SK-N-SH treated with all-trans-retinoic acid at 6 μM for 48 hours (cell line): ENCODE results near the gene PDE1A.

Experiments
- ATAC-seq: fragments of 200-7000 bp; cut with Tn5 transposase; 3 replicates; pipeline ENCODE4 v1.9.1; 2020; ENCODE audit warnings: mild to moderate bottlenecking, moderate library complexity
- ARNTL ChIP-seq: fragments of 450-650 bp; formaldehyde crosslinking; IDR thresholded peaks from 2 replicates; pipeline ENCODE4 v1.5.0; 2020; ENCODE audit warnings: low read depth, mild to moderate bottlenecking, moderate library complexity, borderline replicate concordance
- BACH2 ChIP-seq: fragments of 250-450 bp; sonication (Bioruptor Pico); IDR thresholded peaks from 2 replicates; pipeline ENCODE4 v1.9.0; 2021; ENCODE audit warnings: mild to moderate bottlenecking, borderline replicate concordance
- ESRRG ChIP-seq: fragments of 250-450 bp; sonication (Bioruptor Pico); IDR thresholded peaks from 2 replicates; pipeline ENCODE4 v1.6.1; 2021; ENCODE audit warnings: mild to moderate bottlenecking
- GLIS3 ChIP-seq: fragments of 250-450 bp; sonication (Bioruptor Pico); IDR thresholded peaks from 2 replicates; pipeline ENCODE4 v1.5.0; 2020; ENCODE audit warnings: mild to moderate bottlenecking, moderate library complexity
- ISL1 ChIP-seq: fragments of 250-450 bp; sonication (Bioruptor Pico); IDR thresholded peaks from 2 replicates; pipeline ENCODE4 v2.1.2; 2022; ENCODE audit warnings: mild to moderate bottlenecking, moderate library complexity
- OSR1 ChIP-seq: fragments of 250-450 bp; sonication (Bioruptor Pico); IDR thresholded peaks from 2 replicates; pipeline ENCODE4 v1.8.0; 2022; ENCODE audit warnings: moderate library complexity, mild to moderate bottlenecking, inconsistent platforms
- PPARA ChIP-seq: fragments of 250-450 bp; sonication (Bioruptor Pico); IDR thresholded peaks from 2 replicates; pipeline ENCODE4 v1.5.0; 2020; ENCODE audit warnings: mild to moderate bottlenecking, borderline replicate concordance
- RARB ChIP-seq: fragments of 250-450 bp; sonication (Bioruptor Pico); IDR thresholded peaks from 2 replicates; pipeline ENCODE4 v1.8.0; 2021; ENCODE audit warnings: mild to moderate bottlenecking, moderate library complexity
- SNAI2 ChIP-seq: fragments of 250-450 bp; sonication (Bioruptor Pico); IDR thresholded peaks from 2 replicates; pipeline ENCODE4 v1.5.0; 2020; ENCODE audit warnings: mild to moderate bottlenecking, moderate library complexity
- TOX ChIP-seq: fragments of 250-450 bp; sonication (Bioruptor Pico); IDR thresholded peaks from 2 replicates; pipeline ENCODE4 v1.8.0; 2021; ENCODE audit warnings: mild to moderate bottlenecking, moderate library complexity, borderline replicate concordance
- ZC3H10 ChIP-seq: fragments of 250-450 bp; sonication (Bioruptor Pico); IDR thresholded peaks from 2 replicates; pipeline ENCODE4 v1.5.1; 2021; ENCODE audit warnings: mild to moderate bottlenecking, moderate library complexity
- ZFP3 ChIP-seq: fragments of 250-450 bp; sonication (Bioruptor Pico); IDR thresholded peaks from 2 replicates; pipeline ENCODE4 v1.5.0; 2020; ENCODE audit warnings: mild to moderate bottlenecking, moderate library complexity
- ZFP30 ChIP-seq: fragments of 450-650 bp; formaldehyde crosslinking; IDR thresholded peaks from 2 replicates; pipeline ENCODE4 v1.5.0; 2022; ENCODE audit warnings: mild to moderate bottlenecking, moderate library complexity
- ZNF565 ChIP-seq: fragments of 450-650 bp; formaldehyde crosslinking; conservative IDR thresholded peaks from 2 replicates; pipeline ENCODE4 v1.5.0; 2020; ENCODE audit warnings: low read depth, mild to moderate bottlenecking, moderate library complexity
- ZNF8 ChIP-seq: fragments of 450-650 bp; formaldehyde crosslinking; IDR thresholded peaks from 2 replicates; pipeline ENCODE4 v1.5.0; 2020; ENCODE audit warnings: mild to moderate bottlenecking, moderate library complexity
- TF ChIP-seq, protein P1 (sequence below): fragments of 250-450 bp; sonication (Bioruptor Pico); IDR thresholded peaks from 2 replicates; pipeline ENCODE4 v1.5.0; 2020; ENCODE audit warnings: mild to moderate bottlenecking, moderate library complexity
- TF ChIP-seq, protein P2 (sequence below): fragments of 250-450 bp; sonication (Bioruptor Pico); IDR thresholded peaks from 2 replicates; pipeline ENCODE4 v1.8.0; 2020; ENCODE audit warnings: mild to moderate bottlenecking, moderate library complexity, borderline replicate concordance
- TF ChIP-seq, protein P3 (sequence below): fragments of 250-450 bp; sonication (Bioruptor Pico); IDR thresholded peaks from 2 replicates; pipeline ENCODE4 v1.5.1; 2020; ENCODE audit warnings: low read depth, mild to moderate bottlenecking, moderate library complexity
- TF ChIP-seq, protein P4 (sequence below): fragments of 250-450 bp; sonication (Bioruptor Pico); IDR thresholded peaks from 2 replicates; pipeline ENCODE4 v1.8.0; 2021; ENCODE audit warnings: low read depth, mild to moderate bottlenecking, moderate library complexity, borderline replicate concordance

PDE1A gene

DNA sequence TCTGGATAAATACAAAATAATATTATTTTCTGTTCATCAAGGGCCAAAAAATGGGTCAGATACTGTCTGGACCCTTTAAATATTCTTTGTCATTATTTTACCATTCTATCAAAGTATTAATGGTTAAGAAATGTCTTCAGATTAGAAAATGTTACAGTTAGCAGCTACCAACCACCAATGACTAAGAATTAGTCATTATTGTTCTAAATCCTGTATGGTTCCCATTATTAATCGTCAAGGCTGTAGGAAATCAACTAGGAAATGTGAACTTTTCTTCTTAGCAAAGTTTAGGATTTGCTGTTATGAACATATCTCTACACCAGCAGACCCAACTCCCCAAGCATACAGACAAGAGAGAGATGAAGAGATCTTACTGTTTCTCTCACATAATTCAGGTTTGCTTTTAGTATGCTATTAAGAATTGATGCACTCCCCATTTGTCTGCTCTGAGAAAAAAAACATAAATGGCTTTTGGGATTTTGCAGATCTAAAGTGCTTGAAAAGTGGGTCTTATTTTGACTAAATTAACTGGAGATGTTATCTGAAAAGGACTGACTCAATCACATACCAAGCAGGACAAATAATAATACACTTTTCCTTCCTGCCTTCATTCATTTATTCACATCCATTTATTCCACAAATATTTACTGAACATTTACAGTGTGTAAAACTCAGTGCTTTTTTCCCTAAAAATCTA lies 293.5 kb downstream of the PDE1A start:
- TF ChIP-seq ISL1 (CRISPR knock-in tag): peak; percentile 65
- TF ChIP-seq ESRRG: no peak
- peak; percentile 50 for ATAC-seq

DNA sequence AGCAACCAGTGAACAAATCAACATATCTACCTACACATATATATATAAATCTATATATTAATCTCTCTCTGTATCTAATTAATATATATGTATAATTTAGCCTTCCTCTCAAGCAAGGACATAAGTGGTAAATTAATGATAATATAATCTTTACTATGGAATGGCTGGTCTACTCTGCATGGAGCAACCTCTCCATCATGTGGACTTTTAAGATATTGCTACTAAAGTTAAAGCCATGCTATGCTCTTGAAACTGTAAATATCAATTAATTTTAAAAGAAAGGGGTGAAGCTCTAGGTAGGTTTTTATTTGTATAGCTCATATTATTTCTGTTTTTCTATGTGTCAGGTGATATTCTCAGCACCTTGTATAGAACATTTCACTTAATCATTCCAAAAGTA lies 294.2 kb downstream of the PDE1A start:
- ATAC-seq: peak; percentile 67

DNA sequence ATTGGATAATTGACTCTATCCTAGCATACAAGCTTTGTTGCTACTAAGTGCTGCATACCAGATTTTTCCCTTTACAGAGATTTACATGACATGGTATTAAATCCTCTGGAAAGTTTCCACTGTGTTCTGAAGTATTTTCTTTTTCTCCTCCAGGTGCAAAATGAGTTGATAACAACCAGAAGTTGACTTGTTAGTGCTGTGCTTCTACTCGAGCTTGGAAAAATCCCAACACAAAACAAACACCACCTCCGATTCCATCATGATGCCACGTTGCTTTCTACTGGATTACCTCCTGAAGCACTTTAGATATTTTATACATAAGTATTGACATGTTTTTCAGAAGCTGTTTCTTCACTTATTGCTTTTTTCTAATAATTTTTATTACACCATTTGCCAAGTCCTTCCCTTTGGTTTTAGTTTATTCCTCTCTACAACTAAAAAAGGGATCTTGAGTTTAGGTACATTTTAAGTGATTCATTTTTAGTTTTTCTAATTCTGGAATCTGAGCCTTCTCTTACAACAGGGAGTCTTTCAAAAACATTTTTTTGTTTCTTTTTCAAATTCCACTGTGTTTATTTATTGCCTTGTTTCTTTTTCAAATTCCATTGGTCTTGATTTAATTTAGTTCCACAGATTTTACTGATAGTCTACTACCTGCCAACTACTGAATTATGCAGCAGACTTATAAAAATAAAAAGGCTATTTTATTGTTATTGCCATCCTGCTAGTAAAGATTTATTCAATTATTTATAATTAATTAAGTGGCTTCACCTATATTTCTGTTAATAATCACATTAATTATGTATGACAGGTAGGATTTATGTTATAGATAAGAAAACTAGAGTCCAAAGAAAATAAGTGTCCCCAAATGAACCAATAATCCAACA lies 297.8 kb downstream of the PDE1A start:
- TF ChIP-seq OSR1 (CRISPR knock-in tag): no peak
- TF ChIP-seq ISL1 (CRISPR knock-in tag): peak; percentile 91
- no peak for TF ChIP-seq ARNTL (CRISPR knock-in tag)
- no peak for TF ChIP-seq ZNF8 (CRISPR knock-in tag)
- no peak for TF ChIP-seq ZFP3 (CRISPR knock-in tag)
- TF ChIP-seq, protein P1, sequence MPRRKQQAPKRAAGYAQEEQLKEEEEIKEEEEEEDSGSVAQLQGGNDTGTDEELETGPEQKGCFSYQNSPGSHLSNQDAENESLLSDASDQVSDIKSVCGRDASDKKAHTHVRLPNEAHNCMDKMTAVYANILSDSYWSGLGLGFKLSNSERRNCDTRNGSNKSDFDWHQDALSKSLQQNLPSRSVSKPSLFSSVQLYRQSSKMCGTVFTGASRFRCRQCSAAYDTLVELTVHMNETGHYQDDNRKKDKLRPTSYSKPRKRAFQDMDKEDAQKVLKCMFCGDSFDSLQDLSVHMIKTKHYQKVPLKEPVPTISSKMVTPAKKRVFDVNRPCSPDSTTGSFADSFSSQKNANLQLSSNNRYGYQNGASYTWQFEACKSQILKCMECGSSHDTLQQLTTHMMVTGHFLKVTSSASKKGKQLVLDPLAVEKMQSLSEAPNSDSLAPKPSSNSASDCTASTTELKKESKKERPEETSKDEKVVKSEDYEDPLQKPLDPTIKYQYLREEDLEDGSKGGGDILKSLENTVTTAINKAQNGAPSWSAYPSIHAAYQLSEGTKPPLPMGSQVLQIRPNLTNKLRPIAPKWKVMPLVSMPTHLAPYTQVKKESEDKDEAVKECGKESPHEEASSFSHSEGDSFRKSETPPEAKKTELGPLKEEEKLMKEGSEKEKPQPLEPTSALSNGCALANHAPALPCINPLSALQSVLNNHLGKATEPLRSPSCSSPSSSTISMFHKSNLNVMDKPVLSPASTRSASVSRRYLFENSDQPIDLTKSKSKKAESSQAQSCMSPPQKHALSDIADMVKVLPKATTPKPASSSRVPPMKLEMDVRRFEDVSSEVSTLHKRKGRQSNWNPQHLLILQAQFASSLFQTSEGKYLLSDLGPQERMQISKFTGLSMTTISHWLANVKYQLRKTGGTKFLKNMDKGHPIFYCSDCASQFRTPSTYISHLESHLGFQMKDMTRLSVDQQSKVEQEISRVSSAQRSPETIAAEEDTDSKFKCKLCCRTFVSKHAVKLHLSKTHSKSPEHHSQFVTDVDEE (CRISPR knock-in tag): no peak
- TF ChIP-seq, protein P2, sequence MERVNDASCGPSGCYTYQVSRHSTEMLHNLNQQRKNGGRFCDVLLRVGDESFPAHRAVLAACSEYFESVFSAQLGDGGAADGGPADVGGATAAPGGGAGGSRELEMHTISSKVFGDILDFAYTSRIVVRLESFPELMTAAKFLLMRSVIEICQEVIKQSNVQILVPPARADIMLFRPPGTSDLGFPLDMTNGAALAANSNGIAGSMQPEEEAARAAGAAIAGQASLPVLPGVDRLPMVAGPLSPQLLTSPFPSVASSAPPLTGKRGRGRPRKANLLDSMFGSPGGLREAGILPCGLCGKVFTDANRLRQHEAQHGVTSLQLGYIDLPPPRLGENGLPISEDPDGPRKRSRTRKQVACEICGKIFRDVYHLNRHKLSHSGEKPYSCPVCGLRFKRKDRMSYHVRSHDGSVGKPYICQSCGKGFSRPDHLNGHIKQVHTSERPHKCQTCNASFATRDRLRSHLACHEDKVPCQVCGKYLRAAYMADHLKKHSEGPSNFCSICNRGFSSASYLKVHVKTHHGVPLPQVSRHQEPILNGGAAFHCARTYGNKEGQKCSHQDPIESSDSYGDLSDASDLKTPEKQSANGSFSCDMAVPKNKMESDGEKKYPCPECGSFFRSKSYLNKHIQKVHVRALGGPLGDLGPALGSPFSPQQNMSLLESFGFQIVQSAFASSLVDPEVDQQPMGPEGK (CRISPR knock-in tag): no peak
- TF ChIP-seq PPARA (CRISPR knock-in tag): no peak
- 0 out of 2 replicates have a peak, but pooled peaks have one; percentile 24 for TF ChIP-seq TOX (CRISPR knock-in tag)
- TF ChIP-seq SNAI2: no peak
- TF ChIP-seq GLIS3 (CRISPR knock-in tag): no peak
- no peak for TF ChIP-seq ZFP30 (CRISPR knock-in tag)
- no peak for TF ChIP-seq RARB (CRISPR knock-in tag)
- TF ChIP-seq, protein P3, sequence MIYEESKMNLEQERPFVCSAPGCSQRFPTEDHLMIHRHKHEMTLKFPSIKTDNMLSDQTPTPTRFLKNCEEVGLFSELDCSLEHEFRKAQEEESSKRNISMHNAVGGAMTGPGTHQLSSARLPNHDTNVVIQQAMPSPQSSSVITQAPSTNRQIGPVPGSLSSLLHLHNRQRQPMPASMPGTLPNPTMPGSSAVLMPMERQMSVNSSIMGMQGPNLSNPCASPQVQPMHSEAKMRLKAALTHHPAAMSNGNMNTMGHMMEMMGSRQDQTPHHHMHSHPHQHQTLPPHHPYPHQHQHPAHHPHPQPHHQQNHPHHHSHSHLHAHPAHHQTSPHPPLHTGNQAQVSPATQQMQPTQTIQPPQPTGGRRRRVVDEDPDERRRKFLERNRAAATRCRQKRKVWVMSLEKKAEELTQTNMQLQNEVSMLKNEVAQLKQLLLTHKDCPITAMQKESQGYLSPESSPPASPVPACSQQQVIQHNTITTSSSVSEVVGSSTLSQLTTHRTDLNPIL: no peak
- TF ChIP-seq ZC3H10 (CRISPR knock-in tag): 0 out of 2 replicates have a peak, but pooled peaks have one; percentile 43
- TF ChIP-seq BACH2 (CRISPR knock-in tag): no peak
- TF ChIP-seq, all 23 proteins: peak for 3
- peak; percentile 68 for ATAC-seq

More for the DNA sequence above, 294.2 kb downstream of the PDE1A start:
- no peak for TF ChIP-seq OSR1 (CRISPR knock-in tag)
- TF ChIP-seq ZNF565 (CRISPR knock-in tag): no peak
- TF ChIP-seq PPARA (CRISPR knock-in tag): no peak
- TF ChIP-seq, protein P4, sequence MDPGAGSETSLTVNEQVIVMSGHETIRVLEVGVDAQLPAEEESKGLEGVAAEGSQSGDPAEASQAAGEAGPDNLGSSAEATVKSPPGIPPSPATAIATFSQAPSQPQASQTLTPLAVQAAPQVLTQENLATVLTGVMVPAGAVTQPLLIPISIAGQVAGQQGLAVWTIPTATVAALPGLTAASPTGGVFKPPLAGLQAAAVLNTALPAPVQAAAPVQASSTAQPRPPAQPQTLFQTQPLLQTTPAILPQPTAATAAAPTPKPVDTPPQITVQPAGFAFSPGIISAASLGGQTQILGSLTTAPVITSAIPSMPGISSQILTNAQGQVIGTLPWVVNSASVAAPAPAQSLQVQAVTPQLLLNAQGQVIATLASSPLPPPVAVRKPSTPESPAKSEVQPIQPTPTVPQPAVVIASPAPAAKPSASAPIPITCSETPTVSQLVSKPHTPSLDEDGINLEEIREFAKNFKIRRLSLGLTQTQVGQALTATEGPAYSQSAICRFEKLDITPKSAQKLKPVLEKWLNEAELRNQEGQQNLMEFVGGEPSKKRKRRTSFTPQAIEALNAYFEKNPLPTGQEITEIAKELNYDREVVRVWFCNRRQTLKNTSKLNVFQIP (CRISPR knock-in tag): no peak

DNA sequence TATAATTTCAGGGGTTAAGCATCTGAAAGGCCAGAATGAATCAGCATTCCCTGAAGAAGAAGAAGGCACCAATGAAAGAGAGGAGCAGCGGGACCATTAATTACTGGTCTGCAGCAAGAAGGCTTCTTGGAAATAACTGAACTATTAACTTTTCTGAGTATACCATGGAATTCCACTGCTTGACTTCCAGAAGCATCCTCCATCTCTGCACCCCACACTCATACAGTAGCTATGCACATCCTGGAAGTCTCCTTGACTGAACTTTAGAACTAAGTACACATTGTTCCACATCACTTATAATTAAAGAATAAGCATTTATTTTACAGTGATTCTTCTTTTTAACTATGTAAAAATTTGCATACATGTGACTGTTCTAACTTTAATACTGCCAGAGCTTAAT lies 309.6 kb downstream of the PDE1A start:
- ATAC-seq: no peak
- no peak for TF ChIP-seq SNAI2
- TF ChIP-seq, protein P3: no peak
- TF ChIP-seq, protein P1 (CRISPR knock-in tag): no peak
- TF ChIP-seq, protein P2 (CRISPR knock-in tag): no peak
- no peak for TF ChIP-seq ZFP3 (CRISPR knock-in tag)
- TF ChIP-seq ESRRG: no peak
- TF ChIP-seq RARB (CRISPR knock-in tag): no peak
- TF ChIP-seq ZNF8 (CRISPR knock-in tag): no peak
